H1 (cell line): ENCODE measurements around the gene SIGLEC7. TPM values are rescaled to one million over a fixed set of nuclear protein-coding genes. Genes with fewer than 3 reads are reported as not detected.

Experiments used
- ASH2L ChIP-seq: fragments of 200-600, 300-600 bp; sonication (generic); IDR thresholded peaks from one replicate; pipeline ENCODE4 v1.7.1; 2017; ENCODE audit warnings: low read length
- CHD7 ChIP-seq: fragments of 300-600 bp; sonication (generic); IDR thresholded peaks from 2 replicates; pipeline ENCODE4 v1.7.1; 2012; ENCODE audit warnings: low read length, moderate library complexity, mild to moderate bottlenecking, inconsistent platforms; ENCODE audit not compliant: insufficient replicate concordance
- POLR2A ChIP-seq, 2 experiments: IDR thresholded peaks; 1 replicate in 1 of 2; 2 replicates in 1 of 2; pipeline ENCODE4 v1.6.1; 2011; ENCODE audit warnings: low read depth in 2 of 2, low read length in 2 of 2, mild to moderate bottlenecking in 2 of 2; ENCODE audit errors: control extremely low read depth in 1 of 2
- SP2 ChIP-seq: IDR thresholded peaks from 2 replicates; pipeline ENCODE4 v1.6.1; 2012; ENCODE audit warnings: mild to moderate bottlenecking, low read length, inconsistent platforms
- polyA plus RNA-seq, 7 experiments: library from polyadenylated mRNA; depleted of rRNA in 3 of 7; stranded (reverse) in 5 of 7; unstranded in 2 of 7; fragments of >200 nt in 5 of 7; fragments of 200-250 nt in 2 of 7; gene quantifications; 1 replicate in 5 of 7; 2 replicates in 1 of 7; 4 replicates in 1 of 7; pipeline versions ENCODE4 v1.2.1 to v1.2.3, GENCODE V29; 2011 to 2013; ENCODE audit warnings: missing spikeins in 2 of 7, mixed read lengths in 2 of 7
- total RNA-seq: library from RNA; stranded (reverse); fragmentation: NEBNext Ultra II Directional; extraction: Animal tissue kit (Norgen Biotek cat#: 25700); gene quantifications from 2 replicates; pipeline ENCODE4 v1.2.1, GENCODE V29; 2021

The SIGLEC7 gene
- total and polyA plus RNA-seq, 2 of the 8 experiments (the other 6 are each of a cell fraction or from before 2014, with no cell fraction given), result not detected

- no peak for TF ChIP-seq CHD7
- no peak for TF ChIP-seq POLR2A (IDR thresholded peaks at IDR 0.05; ENCODE audit: control extremely low read depth in 1 of 2, low read depth in 2 of 2, low read length in 2 of 2)
- TF ChIP-seq SP2, result no peak
- no peak for TF ChIP-seq ASH2L
Measured at GRCh38 chr19:51188227-51188559, 46.1 kb downstream of the SIGLEC7 start (continued).
